Measurements from ENCODE around the gene KDM5A. TPM values are rescaled to one million over a fixed set of nuclear protein-coding genes. Genes with fewer than 3 reads are reported as not detected.

The KDM5A gene
- total and polyA plus RNA-seq, 2 donors (not counting 3 experiments of a cell fraction or from before 2014, with no cell fraction given) = 12.6 to 61.0 TPM

- no peaks in the 10 kb centered on the region for H3K79me2 ChIP-seq (ENCODE audit: control insufficient read depth, insufficient read depth, low read length)
- no peaks in the 10 kb centered on the region for H3K9me3 ChIP-seq (replicated peaks; ENCODE audit: control insufficient read depth, insufficient read depth, low read length)
- H3K36me3 ChIP-seq (ENCODE audit: control insufficient read depth in 2 of 2, extremely low read depth in 1 of 2, insufficient read depth in 2 of 2, low read length in 2 of 2) = no peaks in the 10 kb centered on the region
- H4K20me1 ChIP-seq (replicated peaks; ENCODE audit: control insufficient read depth, extremely low read depth, insufficient read depth, low read length) = no peaks in the 10 kb centered on the region
- no peak for TF ChIP-seq POLR2AphosphoS5 (IDR thresholded peaks at IDR 0.05; ENCODE audit: insufficient read depth, low read depth, low read length)
- TF ChIP-seq JUN (IDR thresholded peaks at IDR 0.05; ENCODE audit: borderline replicate concordance, insufficient read depth, insufficient read length, low read depth) = no peak
- TF ChIP-seq MYC (IDR thresholded peaks at IDR 0.05; ENCODE audit: low read depth, low read length) = no peak
- TF ChIP-seq, protein P1, sequence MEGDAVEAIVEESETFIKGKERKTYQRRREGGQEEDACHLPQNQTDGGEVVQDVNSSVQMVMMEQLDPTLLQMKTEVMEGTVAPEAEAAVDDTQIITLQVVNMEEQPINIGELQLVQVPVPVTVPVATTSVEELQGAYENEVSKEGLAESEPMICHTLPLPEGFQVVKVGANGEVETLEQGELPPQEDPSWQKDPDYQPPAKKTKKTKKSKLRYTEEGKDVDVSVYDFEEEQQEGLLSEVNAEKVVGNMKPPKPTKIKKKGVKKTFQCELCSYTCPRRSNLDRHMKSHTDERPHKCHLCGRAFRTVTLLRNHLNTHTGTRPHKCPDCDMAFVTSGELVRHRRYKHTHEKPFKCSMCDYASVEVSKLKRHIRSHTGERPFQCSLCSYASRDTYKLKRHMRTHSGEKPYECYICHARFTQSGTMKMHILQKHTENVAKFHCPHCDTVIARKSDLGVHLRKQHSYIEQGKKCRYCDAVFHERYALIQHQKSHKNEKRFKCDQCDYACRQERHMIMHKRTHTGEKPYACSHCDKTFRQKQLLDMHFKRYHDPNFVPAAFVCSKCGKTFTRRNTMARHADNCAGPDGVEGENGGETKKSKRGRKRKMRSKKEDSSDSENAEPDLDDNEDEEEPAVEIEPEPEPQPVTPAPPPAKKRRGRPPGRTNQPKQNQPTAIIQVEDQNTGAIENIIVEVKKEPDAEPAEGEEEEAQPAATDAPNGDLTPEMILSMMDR (IDR thresholded peaks at IDR 0.05; ENCODE audit: extremely low read depth in 1 of 2, insufficient read depth in 1 of 2, low read depth in 1 of 2, low read length in 2 of 2) = no peak
- no peak for TF ChIP-seq FOS (IDR thresholded peaks at IDR 0.05; ENCODE audit: borderline replicate concordance, insufficient read depth, low read length)
- TF ChIP-seq EZH2 (IDR thresholded peaks at IDR 0.05; ENCODE audit: borderline replicate concordance, low read depth, low read length, severe bottlenecking) = no peak
- TF ChIP-seq, protein P2, sequence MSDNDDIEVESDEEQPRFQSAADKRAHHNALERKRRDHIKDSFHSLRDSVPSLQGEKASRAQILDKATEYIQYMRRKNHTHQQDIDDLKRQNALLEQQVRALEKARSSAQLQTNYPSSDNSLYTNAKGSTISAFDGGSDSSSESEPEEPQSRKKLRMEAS (IDR thresholded peaks at IDR 0.05; ENCODE audit: insufficient read depth, insufficient read length) = no peak
- no peak for TF ChIP-seq POLR2A (IDR thresholded peaks at IDR 0.05; ENCODE audit: low read depth, low read length)
- no peak for TF ChIP-seq GATA2 (IDR thresholded peaks at IDR 0.05; ENCODE audit: insufficient read depth, insufficient read length, low read depth, low read length)
- no peaks in the 10 kb centered on the region for H3K4me1 ChIP-seq (ENCODE audit: control insufficient read depth, extremely low read depth, insufficient read depth, low read length)
- intact Hi-C loops (cut with micrococcal nuclease) (no loop called here), dilution Hi-C loops (cut with MboI; ENCODE audit: extremely low pct_ligation_motif_present, low sequenced_read_pairs) (no loop called here)
- no peaks in the 10 kb centered on the region for H3K9me1 ChIP-seq (replicated peaks; ENCODE audit: control insufficient read depth, extremely low read depth, insufficient read depth, low read length)
- FAIRE-seq = no peak
- no peak overlapping the region for H3K4me3 ChIP-seq (replicated peaks in 1 of 3; ENCODE audit: insufficient read depth in 1 of 3, low read depth in 1 of 3, low read length in 3 of 3)
- no TSS peak for BruUV-seq (replicated peaks)
- ChIA-PET CTCF (no interaction called here), POLR2A (no interaction called here)
- no peak for DNase-seq (ENCODE audit: low read depth, low spot score)
- no peak overlapping the region for H3K27ac ChIP-seq (ENCODE audit: insufficient read depth, low read depth, low read length)
- no peak overlapping the region for H3K9ac ChIP-seq (replicated peaks; ENCODE audit: extremely low read depth, insufficient read depth, low read length)
- peaks cover 4 to 7% of the 10 kb centered on the region in 2 experiments for H3K27me3 ChIP-seq (ENCODE audit: control insufficient read depth in 2 of 2, insufficient read depth in 2 of 2, low read length in 2 of 2)
- H2AFZ ChIP-seq (ENCODE audit: low read depth, low read length) = no peak overlapping the region
- H3K4me2 ChIP-seq (ENCODE audit: insufficient read depth, low read length) = no peak overlapping the region
Observed at GRCh38 chr12:256225-256624, 132.9 kb downstream of the KDM5A start.

Measured in endothelial cell of umbilical vein (primary cell).